SK-N-SH (cell line): ENCODE data around the gene NAA40.

Experiments
- CTCF ChIP-seq: fragments of 200-600 bp; sonication (generic); IDR thresholded peaks from 2 replicates; pipeline ENCODE4 v1.6.1; 2017; ENCODE audit warnings: antibody characterized with exemption, mild to moderate bottlenecking, moderate library complexity
- GABPA ChIP-seq: IDR thresholded peaks from 2 replicates; pipeline ENCODE4 v1.4.0; 2012; ENCODE audit warnings: low read depth, mild to moderate bottlenecking
- MAX ChIP-seq: IDR thresholded peaks from 2 replicates; pipeline ENCODE4 v1.4.0; 2012; ENCODE audit warnings: low read depth
- NRF1 ChIP-seq: IDR thresholded peaks from 2 replicates; pipeline ENCODE4 v1.6.1; 2012; ENCODE audit warnings: low read depth, mild to moderate bottlenecking, low read length
- TAF1 ChIP-seq: IDR thresholded peaks from 2 replicates; pipeline ENCODE4 v1.6.1; 2012; ENCODE audit warnings: low read depth, mild to moderate bottlenecking, low read length, moderate library complexity, borderline replicate concordance

GRCh38 chr11:63912678-63913077 lies 26.1 kb upstream of the NAA40 start:
- TF ChIP-seq GABPA (no peak), MAX (no peak), CTCF (no peak), TAF1 (no peak), NRF1 (no peak)
